Activated effector memory CD4-positive, alpha-beta T cell treated with Interleukin-2 at 50 U/mL for 16 hours (primary cell): ENCODE results near the gene FAM222A.

Experiments
- DNase-seq: peaks from one replicate; pipeline ENCODE4 v3.0.0-alpha.2; 2020

The FAM222A gene

GRCh38 chr12:109762071-109762672, 48.5 kb downstream of the FAM222A start:
- no peak for DNase-seq

GRCh38 chr12:109762673-109763191, 49.1 kb downstream of the FAM222A start:
- no peak for DNase-seq

GRCh38 chr12:109763201-109763841, 49.7 kb downstream of the FAM222A start:
- DNase-seq = no peak

GRCh38 chr12:109764123-109764522, 50.5 kb downstream of the FAM222A start:
- no peak for DNase-seq

GRCh38 chr12:109764776-109765445, 51.3 kb downstream of the FAM222A start:
- no peak for DNase-seq

GRCh38 chr12:109765446-109765810, 51.8 kb downstream of the FAM222A start:
- DNase-seq = no peak

GRCh38 chr12:109766251-109766778, 52.7 kb downstream of the FAM222A start:
- no peak for DNase-seq

- no peak for DNase-seq
These were observed 53.8 kb downstream of the FAM222A start for GRCh38 chr12:109767456-109767855.

- no peak for DNase-seq
These were observed 54.6 kb downstream of the FAM222A start for GRCh38 chr12:109767991-109768900.

GRCh38 chr12:109768901-109769670, 55.5 kb downstream of the FAM222A start:
- no peak for DNase-seq

- DNase-seq = no peak
These were observed 56.7 kb downstream of the FAM222A start for GRCh38 chr12:109770104-109770860.

- DNase-seq = no peak
These were observed 57.4 kb downstream of the FAM222A start for GRCh38 chr12:109770861-109771670.

- no peak for DNase-seq
These were observed 58.4 kb downstream of the FAM222A start for GRCh38 chr12:109771746-109772621.

- DNase-seq = no peak
These were observed 59.1 kb downstream of the FAM222A start for GRCh38 chr12:109772622-109773321.

GRCh38 chr12:109773384-109774011, 59.9 kb downstream of the FAM222A start:
- no peak for DNase-seq

- DNase-seq = peak; percentile 52
These were observed 61.7 kb downstream of the FAM222A start for GRCh38 chr12:109775172-109775881.

- no peak for DNase-seq
These were observed 63.0 kb downstream of the FAM222A start for GRCh38 chr12:109776624-109777023.
